COLO829 (cell line): ENCODE measurements around the gene FIP1L1.

ENCODE experiments used
- DNase-seq: peaks from one replicate; pipeline ENCODE4 v3.0.0; 2012; ENCODE audit warnings: low spot score

FIP1L1 gene

GRCh38 chr4:53476232-53477037 lies 99.0 kb downstream of the FIP1L1 start:
- no peak for DNase-seq

- no peak for DNase-seq
Observed at GRCh38 chr4:53477038-53477565, 99.7 kb downstream of the FIP1L1 start.

GRCh38 chr4:53477636-53478035 lies 100.2 kb downstream of the FIP1L1 start:
- no peak for DNase-seq

GRCh38 chr4:53478671-53479456 lies 101.4 kb downstream of the FIP1L1 start:
- no peak for DNase-seq

GRCh38 chr4:53479736-53480525 lies 102.5 kb downstream of the FIP1L1 start:
- no peak for DNase-seq

- no peak for DNase-seq
Observed at GRCh38 chr4:53480909-53481308, 103.5 kb downstream of the FIP1L1 start.

- DNase-seq = no peak
Observed at GRCh38 chr4:53481586-53481985, 104.1 kb downstream of the FIP1L1 start.

- DNase-seq = no peak
Observed at GRCh38 chr4:53483250-53483649, 105.8 kb downstream of the FIP1L1 start.

- no peak for DNase-seq
Observed at GRCh38 chr4:53484911-53485657, 107.6 kb downstream of the FIP1L1 start.

- no peak for DNase-seq
Observed at GRCh38 chr4:53485658-53486040, 108.2 kb downstream of the FIP1L1 start.

- no peak for DNase-seq
Observed at GRCh38 chr4:53487766-53488165, 110.3 kb downstream of the FIP1L1 start.

- DNase-seq = peak; percentile 54
Observed at GRCh38 chr4:53489279-53489889, 111.9 kb downstream of the FIP1L1 start.

- no peak for DNase-seq
Observed at GRCh38 chr4:53490161-53490956, 112.9 kb downstream of the FIP1L1 start.

- DNase-seq = peak; percentile 78
Observed at GRCh38 chr4:53490965-53491622, 113.7 kb downstream of the FIP1L1 start.

- DNase-seq = no peak
Observed at GRCh38 chr4:53494851-53495250, 117.4 kb downstream of the FIP1L1 start.

- peak; percentile 93 for DNase-seq
Observed at GRCh38 chr4:53497487-53498244, 120.2 kb downstream of the FIP1L1 start.

GRCh38 chr4:53498706-53499105 lies 121.3 kb downstream of the FIP1L1 start:
- DNase-seq = no peak

GRCh38 chr4:53499791-53500190 lies 122.3 kb downstream of the FIP1L1 start:
- DNase-seq = no peak

GRCh38 chr4:53500546-53500945 lies 123.1 kb downstream of the FIP1L1 start:
- DNase-seq = no peak
